HepG2 (cell line): Measurements from ENCODE around the gene PELI1. TPM values are rescaled to one million over a fixed set of nuclear protein-coding genes. Genes with fewer than 3 reads are reported as not detected.

Experiments
- ATF1 ChIP-seq: IDR thresholded peaks from 2 replicates; pipeline ENCODE4 v1.6.1; 2016; ENCODE audit warnings: mild to moderate bottlenecking, control low read depth
- DPF2 ChIP-seq: sonication (generic); formaldehyde crosslinking; IDR thresholded peaks from 2 replicates; pipeline ENCODE4 v1.4.0; 2020; ENCODE audit warnings: mild to moderate bottlenecking, low read depth, missing genetic modification reagents, borderline replicate concordance
- KLF12 ChIP-seq: sonication (generic); formaldehyde crosslinking; IDR thresholded peaks from 2 replicates; pipeline ENCODE4 v1.4.0; 2020; ENCODE audit warnings: missing genetic modification reagents, borderline replicate concordance
- MAF1 ChIP-seq: sonication (generic); formaldehyde crosslinking; IDR thresholded peaks from 2 replicates; pipeline ENCODE4 v1.5.0; 2020; ENCODE audit warnings: missing genetic modification reagents, borderline replicate concordance
- TAF1 ChIP-seq: sonication (generic); formaldehyde crosslinking; IDR thresholded peaks from 2 replicates; pipeline ENCODE4 v1.4.0; 2020; ENCODE audit warnings: missing genetic modification reagents
- TRIM22 ChIP-seq: fragments of 450-650 bp; IDR thresholded peaks from 2 replicates; pipeline ENCODE4 v1.6.1; 2017
- ZMYM3 ChIP-seq: sonication (generic); formaldehyde crosslinking; IDR thresholded peaks from 2 replicates; pipeline ENCODE4 v1.5.1; 2020; ENCODE audit warnings: mild to moderate bottlenecking, missing genetic modification reagents
- ZNF275 ChIP-seq: sonication (generic); formaldehyde crosslinking; IDR thresholded peaks from 2 replicates; pipeline ENCODE4 v1.8.0; 2022; ENCODE audit warnings: missing genetic modification reagents, mild to moderate bottlenecking, inconsistent platforms, borderline replicate concordance
- ZNF317 ChIP-seq: sonication (generic); formaldehyde crosslinking; IDR thresholded peaks from 2 replicates; pipeline ENCODE4 v1.5.0; 2020; ENCODE audit warnings: mild to moderate bottlenecking, missing genetic modification reagents
- ZNF549 ChIP-seq: sonication (generic); formaldehyde crosslinking; IDR thresholded peaks from 2 replicates; pipeline ENCODE4 v1.5.0; 2020; ENCODE audit warnings: missing genetic modification reagents
- polyA plus RNA-seq, 8 experiments: library from polyadenylated mRNA; depleted of rRNA in 3 of 8; stranded (reverse) in 7 of 8; unstranded in 1 of 8; fragments of >200 nt; fragmentation: Illumina TruSeq in 4 of 8; extraction: Trizol in 4 of 8; gene quantifications; 2 replicates each; pipeline versions ENCODE4 v1.2.1 to v1.2.3, GENCODE V29; 2011 to 2016; ENCODE audit warnings: low read depth in 4 of 8, missing spikeins in 1 of 8, mixed read lengths in 1 of 8; ENCODE audit not compliant: insufficient read depth in 1 of 8
- total RNA-seq, 5 experiments: library from RNA; depleted of rRNA; stranded (reverse); fragments of >200 nt; fragmentation: Illumina TruSeq; extraction: Trizol; gene quantifications; 2 replicates each; pipeline ENCODE4 v1.2.3, GENCODE V29; 2016; ENCODE audit warnings: low read depth in 1 of 5
- TF ChIP-seq, protein P1 (sequence below), 2 experiments: fragments of 450-650 bp in 1 of 2; sonication (generic) in 1 of 2; formaldehyde crosslinking in 1 of 2; IDR thresholded peaks; 2 replicates each; pipeline versions ENCODE4 v1.6.1 to v1.8.0; 2016 to 2022; ENCODE audit warnings: antibody characterized with exemption in 1 of 2, mild to moderate bottlenecking in 1 of 2, missing genetic modification reagents in 1 of 2
- TF ChIP-seq, protein P2 (sequence below): sonication (generic); formaldehyde crosslinking; IDR thresholded peaks from 2 replicates; pipeline ENCODE4 v1.5.1; 2020; ENCODE audit warnings: missing genetic modification reagents, mild to moderate bottlenecking, borderline replicate concordance

Gene PELI1
- total and polyA plus RNA-seq, 2 of the 13 experiments (the other 11 are each of a cell fraction or from before 2014, with no cell fraction given), result 12.5 to 16.2 TPM

GRCh38 chr2:64144057-64145013 lies at the start of gene PELI1 (continued):
- TF ChIP-seq, protein P1, sequence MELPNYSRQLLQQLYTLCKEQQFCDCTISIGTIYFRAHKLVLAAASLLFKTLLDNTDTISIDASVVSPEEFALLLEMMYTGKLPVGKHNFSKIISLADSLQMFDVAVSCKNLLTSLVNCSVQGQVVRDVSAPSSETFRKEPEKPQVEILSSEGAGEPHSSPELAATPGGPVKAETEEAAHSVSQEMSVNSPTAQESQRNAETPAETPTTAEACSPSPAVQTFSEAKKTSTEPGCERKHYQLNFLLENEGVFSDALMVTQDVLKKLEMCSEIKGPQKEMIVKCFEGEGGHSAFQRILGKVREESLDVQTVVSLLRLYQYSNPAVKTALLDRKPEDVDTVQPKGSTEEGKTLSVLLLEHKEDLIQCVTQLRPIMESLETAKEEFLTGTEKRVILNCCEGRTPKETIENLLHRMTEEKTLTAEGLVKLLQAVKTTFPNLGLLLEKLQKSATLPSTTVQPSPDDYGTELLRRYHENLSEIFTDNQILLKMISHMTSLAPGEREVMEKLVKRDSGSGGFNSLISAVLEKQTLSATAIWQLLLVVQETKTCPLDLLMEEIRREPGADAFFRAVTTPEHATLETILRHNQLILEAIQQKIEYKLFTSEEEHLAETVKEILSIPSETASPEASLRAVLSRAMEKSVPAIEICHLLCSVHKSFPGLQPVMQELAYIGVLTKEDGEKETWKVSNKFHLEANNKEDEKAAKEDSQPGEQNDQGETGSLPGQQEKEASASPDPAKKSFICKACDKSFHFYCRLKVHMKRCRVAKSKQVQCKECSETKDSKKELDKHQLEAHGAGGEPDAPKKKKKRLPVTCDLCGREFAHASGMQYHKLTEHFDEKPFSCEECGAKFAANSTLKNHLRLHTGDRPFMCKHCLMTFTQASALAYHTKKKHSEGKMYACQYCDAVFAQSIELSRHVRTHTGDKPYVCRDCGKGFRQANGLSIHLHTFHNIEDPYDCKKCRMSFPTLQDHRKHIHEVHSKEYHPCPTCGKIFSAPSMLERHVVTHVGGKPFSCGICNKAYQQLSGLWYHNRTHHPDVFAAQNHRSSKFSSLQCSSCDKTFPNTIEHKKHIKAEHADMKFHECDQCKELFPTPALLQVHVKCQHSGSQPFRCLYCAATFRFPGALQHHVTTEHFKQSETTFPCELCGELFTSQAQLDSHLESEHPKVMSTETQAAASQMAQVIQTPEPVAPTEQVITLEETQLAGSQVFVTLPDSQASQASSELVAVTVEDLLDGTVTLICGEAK (IDR thresholded peaks at IDR 0.05), result 0 out of 2 replicates have a peak, but pooled peaks have one; percentile 4
- TF ChIP-seq, protein P1 (CRISPR knock-in tag; IDR thresholded peaks at IDR 0.05), result peak; percentile 74; the same call in 1 of the 2 replicates
- TF ChIP-seq, protein P2, sequence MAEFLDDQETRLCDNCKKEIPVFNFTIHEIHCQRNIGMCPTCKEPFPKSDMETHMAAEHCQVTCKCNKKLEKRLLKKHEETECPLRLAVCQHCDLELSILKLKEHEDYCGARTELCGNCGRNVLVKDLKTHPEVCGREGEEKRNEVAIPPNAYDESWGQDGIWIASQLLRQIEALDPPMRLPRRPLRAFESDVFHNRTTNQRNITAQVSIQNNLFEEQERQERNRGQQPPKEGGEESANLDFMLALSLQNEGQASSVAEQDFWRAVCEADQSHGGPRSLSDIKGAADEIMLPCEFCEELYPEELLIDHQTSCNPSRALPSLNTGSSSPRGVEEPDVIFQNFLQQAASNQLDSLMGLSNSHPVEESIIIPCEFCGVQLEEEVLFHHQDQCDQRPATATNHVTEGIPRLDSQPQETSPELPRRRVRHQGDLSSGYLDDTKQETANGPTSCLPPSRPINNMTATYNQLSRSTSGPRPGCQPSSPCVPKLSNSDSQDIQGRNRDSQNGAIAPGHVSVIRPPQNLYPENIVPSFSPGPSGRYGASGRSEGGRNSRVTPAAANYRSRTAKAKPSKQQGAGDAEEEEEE (CRISPR knock-in tag), result peak; percentile 4; the same call in 1 of the 2 replicates
- peak; percentile 74 for TF ChIP-seq ZMYM3 (CRISPR knock-in tag)
- TF ChIP-seq KLF12 (CRISPR knock-in tag), result no peak
- TF ChIP-seq TAF1 (CRISPR knock-in tag), result peak; percentile 94
- TF ChIP-seq MAF1 (CRISPR knock-in tag), result no peak
- TF ChIP-seq ZNF275, result no peak
- TF ChIP-seq ZNF317, result peak; percentile 92
- TF ChIP-seq TRIM22, result no peak
- no peak for TF ChIP-seq ZNF549
- no peak for TF ChIP-seq ATF1 (CRISPR knock-in tag)
- peak; percentile 25; the same call in 1 of the 2 replicates for TF ChIP-seq DPF2
